ENCODE results near the gene TRIM68.

The TRIM68 gene, protein sequence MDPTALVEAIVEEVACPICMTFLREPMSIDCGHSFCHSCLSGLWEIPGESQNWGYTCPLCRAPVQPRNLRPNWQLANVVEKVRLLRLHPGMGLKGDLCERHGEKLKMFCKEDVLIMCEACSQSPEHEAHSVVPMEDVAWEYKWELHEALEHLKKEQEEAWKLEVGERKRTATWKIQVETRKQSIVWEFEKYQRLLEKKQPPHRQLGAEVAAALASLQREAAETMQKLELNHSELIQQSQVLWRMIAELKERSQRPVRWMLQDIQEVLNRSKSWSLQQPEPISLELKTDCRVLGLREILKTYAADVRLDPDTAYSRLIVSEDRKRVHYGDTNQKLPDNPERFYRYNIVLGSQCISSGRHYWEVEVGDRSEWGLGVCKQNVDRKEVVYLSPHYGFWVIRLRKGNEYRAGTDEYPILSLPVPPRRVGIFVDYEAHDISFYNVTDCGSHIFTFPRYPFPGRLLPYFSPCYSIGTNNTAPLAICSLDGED

DNA sequence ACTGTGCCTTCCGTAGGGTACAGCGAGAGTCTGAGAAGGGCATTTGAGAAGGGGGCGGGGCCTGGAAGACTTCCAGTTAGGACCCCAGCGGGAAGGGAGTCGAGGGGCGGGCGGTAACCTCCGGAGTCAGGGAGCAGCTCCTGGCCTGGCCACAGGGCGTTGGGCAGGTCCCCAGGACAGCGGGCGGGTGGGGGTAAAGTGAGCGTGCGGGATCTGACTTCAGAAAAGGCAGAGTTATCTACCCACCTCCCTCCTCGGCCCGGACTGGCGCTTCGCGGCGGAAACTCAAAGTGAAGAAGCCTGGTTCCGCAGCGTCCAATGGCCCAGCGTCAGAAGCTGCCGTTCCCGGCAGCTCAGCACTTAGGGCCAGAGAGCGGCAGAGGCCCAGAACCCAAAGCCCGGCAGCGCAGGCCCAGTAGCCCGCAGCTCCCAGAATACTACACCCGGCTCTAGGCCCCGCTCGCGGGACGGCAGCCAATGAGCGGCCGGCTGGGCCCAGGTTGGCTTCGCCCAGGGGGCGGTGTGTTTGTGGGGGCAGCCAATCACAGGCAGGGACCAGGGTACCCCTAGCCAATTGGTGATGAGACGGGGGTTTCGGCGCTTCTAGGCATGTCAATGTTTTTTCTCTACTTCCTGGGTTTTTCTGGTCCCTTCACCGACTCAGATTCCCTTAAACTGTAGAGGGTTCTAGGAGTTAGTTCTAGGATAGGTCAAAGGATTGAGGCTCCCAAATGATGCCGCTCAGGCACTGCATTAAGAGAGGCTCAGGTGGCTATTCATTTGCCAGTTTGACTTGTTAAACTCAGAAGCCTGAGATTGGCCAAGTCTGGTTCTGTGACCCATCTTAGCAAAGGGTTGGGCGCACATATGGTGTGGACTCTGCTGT lies at the start of gene TRIM68:
TSS of gene TRIM68 (minus strand) at position 451 of the 886 bp plus-strand sequence. CDS start 2,727 bp downstream, outside the sequence.
- peak; percentile 94 for DNase-seq

DNA sequence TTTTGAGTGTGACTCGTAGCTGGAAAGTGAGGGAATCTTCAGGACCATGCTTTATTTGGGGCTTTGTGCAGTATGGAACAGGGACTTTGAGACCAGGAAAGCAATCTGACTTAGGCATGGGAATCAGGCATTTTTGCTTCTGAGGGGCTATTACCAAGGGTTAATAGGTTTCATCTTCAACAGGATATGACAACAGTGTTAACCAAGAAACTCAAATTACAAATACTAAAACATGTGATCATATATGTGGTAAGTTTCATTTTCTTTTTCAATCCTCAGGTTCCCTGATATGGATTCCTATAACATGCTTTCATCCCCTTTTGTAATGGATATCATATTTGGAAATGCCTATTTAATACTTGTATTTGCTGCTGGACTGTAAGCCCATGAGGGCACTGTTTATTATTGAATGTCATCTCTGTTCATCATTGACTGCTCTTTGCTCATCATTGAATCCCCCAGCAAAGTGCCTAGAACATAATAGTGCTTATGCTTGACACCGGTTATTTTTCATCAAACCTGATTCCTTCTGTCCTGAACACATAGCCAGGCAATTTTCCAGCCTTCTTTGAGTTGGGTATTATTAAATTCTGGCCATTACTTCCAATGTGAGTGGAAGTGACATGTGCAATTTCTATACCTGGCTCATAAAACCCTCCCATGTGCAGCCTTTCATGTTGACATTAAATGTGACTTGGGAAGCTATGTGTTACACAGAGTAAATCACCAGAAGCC lies 46.8 kb upstream of the TRIM68 start:
- DNase-seq, result no peak

DNA sequence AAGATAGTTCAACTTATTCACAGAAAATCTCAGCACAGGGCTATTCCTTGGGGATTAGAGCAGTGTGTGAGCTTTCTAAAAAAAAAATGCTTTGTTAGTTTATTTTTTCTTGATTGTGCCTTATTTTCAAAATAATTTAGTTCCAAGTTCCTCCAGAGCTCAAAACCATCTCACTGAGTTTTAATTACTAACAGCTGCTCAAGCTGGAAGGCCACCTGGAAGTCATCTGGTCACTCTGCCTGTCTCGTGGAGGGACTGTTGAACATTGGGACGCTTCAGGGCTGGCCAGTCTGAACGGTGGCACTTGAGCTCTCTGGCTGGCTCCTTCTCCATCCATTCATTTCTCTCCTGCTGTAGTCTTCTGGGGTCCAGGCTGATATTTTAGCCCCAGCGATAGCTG lies 39.7 kb upstream of the TRIM68 start:
- DNase-seq, result no peak

DNA sequence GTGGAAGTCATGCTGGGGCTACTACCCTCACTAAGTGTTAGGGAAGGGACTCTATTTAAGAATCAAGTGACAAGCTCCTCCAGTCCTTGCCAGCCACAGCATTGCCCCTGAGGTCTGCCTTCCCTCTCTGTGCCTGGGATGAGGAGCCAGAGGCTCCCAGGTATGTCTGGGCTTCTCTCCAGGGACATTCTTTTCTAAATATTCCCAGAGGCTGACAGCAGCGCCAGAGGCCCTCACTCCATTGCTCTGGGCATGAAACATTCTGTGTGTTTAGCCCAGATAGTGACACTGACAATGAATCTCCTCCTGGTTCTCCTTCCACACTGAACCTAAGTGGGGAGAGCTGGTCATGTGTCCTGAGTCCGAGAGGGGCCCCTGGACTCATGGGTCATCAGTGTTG lies 37.9 kb upstream of the TRIM68 start:
- DNase-seq, result no peak

DNA sequence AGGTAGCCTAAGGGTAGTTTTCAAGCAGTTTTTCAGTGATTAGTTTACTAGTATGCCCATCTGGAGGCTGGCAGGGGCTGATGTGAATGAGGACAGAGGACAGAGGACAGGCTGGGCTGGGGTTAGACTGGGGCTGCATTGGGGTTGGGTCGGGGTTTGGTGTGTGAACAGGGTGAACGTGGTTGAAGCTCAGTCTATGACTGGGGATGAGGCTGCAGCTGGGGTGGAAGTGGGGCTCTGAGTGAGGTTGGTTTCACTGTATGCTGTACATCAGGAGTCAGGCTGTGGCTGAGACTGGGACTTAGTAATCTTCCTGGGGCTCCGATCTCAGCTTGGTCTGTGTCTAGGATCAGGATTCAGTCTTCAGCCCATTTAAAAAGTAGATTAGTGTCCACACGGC lies 36.2 kb upstream of the TRIM68 start:
- DNase-seq, result no peak

DNA sequence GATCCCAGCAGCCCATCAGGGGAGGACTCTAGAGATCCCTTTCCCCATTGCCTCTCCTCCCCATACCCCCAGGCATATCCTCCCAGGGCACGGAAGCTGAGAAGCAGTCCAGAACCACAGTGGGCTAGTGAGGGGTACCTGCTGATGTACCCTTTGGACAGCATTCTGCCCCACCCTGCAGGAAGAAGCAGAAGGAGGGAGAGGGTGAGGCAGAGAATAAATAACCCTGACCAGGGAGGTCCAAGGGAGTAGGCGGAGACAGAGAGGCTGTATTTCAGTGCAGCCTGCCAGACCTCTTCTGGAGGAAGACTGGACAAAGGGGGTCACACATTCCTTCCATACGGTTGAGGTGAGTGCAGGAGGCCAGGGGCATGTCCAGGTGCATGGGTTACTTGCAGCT lies 35.7 kb upstream of the TRIM68 start, which contains the start of gene OR51E1:
TSS of gene OR51E1 (plus strand) at position 301 of the 400 bp plus-strand sequence. CDS start 8,545 bp downstream, outside the sequence.
- no peak for DNase-seq

DNA sequence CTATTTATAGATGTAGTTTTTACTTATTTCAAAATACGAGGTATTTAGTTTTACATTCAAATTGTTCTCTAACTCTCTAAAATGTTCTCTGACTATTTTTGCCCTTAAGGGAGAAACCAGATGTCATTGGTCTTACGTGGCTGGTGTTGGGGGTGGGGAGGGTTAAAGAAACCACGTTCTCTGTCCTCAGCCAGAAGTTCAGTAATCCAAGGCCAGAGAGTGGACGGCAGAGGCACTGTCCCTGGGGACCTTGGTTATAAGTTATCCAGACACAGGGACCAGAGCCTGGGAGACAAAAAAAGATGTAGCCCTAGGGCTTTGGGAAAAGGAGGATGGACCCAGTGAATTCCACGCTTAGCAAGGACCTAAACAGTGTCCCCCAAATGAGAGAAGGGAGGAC lies 35.0 kb upstream of the TRIM68 start:
- no peak for DNase-seq

DNA sequence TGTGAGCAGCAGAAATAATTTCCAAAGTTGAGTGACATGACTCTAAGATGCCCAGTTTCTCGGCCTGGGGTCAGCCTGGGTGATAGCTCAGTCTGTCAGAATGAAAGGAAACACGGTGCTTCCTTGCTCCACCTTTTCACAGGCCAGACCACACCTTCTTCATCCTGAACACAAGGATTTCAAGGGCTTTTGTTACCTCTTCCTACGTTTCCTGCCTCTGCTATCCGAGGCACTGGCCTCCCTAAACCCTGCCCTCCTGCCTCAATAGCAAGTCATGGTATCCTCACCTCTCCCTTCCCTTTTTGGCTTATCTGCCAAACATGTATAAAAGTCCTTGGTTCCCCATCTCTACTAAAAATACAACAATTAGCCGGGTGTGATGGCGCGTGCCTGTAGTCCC lies 34.0 kb upstream of the TRIM68 start:
- DNase-seq, result no peak

DNA sequence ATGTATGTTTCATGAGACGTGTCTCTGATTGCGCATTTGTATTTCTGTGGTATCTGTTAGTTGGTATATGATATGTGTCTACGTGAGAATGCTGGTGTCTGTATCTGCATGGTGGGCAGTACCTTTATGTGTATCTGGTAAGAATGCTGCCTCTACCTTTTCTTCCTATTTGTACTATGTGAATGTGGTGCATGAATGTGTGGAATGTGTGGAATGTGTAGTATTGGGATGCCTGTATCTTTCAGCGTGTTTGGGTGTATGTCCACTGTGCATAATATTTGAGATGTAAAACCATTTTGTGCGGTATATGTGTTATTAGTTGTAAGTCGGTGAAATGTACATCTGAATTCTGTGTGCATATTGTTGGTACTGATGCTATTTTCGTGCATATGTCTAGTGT lies 33.5 kb upstream of the TRIM68 start:
- DNase-seq, result no peak

DNA sequence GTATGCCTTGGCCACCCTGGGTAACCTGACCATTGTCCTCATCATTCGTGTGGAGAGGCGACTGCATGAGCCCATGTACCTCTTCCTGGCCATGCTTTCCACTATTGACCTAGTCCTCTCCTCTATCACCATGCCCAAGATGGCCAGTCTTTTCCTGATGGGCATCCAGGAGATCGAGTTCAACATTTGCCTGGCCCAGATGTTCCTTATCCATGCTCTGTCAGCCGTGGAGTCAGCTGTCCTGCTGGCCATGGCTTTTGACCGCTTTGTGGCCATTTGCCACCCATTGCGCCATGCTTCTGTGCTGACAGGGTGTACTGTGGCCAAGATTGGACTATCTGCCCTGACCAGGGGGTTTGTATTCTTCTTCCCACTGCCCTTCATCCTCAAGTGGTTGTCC lies 31.9 kb upstream of the TRIM68 start:
- no peak for DNase-seq

DNA sequence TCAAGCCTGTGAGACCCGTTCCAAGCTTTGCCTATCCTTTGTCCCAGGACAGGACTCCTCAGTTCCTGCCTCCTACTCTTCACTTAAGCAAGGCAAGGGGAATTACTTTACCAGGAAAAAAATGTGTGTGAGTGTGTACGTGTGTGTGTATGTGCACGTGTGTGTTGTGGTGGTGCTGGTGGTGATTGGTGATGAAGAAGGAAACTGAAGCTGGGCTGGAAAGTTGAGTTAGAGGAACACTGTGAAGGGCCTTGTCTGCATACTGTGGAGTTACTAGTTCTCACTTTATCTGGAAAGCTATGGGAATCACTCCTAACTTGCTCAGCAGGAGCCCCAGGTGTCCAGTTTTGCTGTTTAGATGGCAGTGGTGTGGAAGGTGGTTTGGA lies 29.6 kb upstream of the TRIM68 start:
- no peak for DNase-seq

DNA sequence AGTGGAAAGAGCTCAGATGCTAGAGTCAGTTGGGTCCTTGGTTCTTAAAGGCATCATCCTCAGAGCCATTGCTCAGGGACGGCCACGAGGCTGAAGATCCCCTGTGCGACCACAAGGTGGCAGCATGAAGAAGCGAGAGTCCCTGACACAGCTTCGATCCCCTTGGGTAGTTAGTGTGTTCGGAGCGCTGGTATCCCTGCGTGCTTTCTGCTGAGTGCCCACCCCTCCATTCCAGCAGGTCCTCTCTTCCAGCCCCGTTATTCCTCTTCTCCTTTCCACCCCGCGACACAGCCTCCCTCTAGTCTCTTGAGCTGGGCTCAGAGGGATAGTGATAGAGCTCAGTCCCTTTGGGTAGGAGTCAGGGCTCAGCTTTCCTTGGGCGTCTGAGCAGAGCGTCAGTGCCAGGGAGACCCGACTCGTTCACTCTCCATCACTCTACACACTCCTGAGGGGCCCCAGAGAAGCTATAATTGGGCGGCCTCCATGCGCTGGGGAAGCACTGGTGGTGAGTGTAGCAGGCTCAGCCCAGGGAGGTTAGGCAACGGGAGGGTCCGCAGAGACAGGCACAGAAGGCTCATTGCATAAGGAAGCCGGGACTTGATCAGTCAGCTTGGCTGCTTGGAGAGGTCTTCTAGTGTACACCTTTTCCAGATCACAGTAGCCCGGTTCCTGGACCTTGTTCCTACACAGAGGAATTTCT lies 29.1 kb upstream of the TRIM68 start, which contains the start of gene OR51D1:
TSS of gene OR51D1 (plus strand) at position 516 of the 700 bp plus-strand sequence. CDS start 2,314 bp downstream, outside the sequence.
- peak; percentile 65 for DNase-seq

DNA sequence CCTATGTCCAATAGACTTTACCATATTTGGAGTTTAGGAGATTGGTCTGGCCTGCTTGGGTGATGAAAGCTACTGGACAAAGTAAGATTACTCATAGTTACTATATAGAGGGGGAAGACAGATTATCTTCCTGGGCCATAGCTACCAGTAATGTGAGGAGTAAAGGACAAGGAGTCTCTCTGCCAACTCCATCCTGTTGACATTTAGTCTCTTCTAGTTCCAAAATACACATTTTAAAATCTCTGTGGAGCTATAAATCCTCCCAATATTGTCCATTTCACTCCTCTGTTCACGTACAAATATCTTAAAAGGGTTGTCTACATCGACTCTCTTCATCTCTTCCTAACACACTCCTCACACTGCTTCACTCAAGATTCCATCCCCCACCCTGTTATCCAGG lies 28.1 kb upstream of the TRIM68 start:
- no peak for DNase-seq

DNA sequence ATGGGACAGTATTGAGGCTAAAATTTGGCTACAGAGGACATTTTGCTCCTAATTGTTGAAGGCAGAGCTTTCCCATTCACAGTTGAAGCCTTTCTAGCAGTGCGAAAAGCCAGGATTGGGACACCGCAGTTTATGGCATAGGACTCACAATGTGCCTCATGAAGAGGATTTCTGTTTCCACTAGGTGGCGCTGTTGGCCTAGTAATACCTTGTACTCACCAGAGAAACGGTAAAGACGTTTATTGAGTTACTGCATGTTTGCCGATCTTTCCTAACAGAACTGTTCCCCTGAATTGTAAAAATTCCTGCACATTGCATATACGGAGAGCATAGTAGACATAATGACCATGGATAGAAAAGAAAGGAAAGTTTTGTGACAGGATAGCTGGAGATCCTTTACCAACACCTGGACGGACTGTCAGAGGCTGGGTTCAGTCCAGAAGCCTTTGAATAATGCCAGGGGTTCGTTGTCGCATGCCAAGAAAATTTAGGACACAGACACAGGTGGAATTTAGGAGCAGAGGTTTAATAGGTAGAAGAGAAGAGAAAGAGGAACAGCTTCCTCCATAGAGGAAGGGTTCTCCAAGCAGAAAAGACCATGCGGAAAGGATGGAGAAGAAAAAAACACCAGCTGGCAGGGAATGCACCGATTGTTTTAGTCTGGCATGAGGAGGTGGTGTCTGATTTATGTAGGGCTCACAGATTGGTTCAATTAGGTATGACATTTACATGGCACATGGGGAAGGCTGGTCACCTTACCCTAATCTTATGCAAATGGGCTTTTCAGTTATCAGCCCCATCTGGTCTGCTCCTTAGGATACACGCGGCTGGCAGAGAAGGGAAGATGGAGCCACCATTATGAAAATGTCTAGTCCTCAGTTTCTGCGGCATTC lies 18.4 kb upstream of the TRIM68 start:
- DNase-seq, result peak; percentile 69

DNA sequence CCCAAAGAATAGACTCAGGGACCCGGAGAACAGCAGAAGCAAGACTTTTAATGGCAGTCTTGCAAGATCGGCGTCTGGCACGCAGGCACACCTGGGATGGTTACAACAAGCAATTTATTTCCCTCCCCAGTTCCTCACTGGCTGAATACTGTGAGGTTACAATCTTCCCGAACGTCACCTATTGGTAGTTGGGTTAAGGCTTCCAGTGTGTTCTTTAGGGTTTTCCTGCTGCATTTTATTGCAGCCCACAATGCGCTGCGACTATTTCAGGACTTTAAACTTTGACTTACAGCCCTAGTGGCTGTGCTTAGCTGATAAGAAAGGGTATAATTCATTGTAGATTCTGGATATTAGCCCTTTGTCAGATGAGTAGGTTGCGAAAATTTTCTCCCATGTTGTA lies 11.5 kb upstream of the TRIM68 start:
- DNase-seq, result no peak

DNA sequence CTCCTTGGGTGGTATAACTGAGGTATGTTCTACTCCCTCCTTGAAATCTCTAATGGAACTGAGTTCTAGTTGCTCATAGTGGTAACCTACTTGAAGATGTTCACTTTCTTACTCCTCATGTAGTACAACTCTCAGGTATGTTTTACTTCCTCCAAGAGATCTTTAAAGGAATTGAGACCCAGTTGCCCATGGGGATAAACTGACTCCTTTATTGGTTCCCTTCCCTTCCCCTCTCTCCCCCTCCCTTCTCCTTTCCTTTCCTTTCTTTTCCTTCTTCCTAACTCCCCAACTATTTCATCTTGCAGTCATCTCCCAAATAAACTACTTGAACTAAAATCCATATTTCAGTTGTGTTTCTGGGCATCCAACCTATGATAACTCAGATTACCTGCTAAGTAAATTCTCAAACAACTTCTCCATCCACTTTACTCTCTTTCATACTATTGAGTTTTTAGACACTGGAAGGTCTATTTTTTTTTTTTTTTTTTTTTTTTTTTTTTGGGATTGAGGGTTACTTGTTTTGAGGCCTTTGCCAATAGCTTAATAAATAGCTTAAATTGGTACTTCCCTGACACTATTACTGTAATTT lies 7.9 kb upstream of the TRIM68 start:
- DNase-seq, result no peak

DNA sequence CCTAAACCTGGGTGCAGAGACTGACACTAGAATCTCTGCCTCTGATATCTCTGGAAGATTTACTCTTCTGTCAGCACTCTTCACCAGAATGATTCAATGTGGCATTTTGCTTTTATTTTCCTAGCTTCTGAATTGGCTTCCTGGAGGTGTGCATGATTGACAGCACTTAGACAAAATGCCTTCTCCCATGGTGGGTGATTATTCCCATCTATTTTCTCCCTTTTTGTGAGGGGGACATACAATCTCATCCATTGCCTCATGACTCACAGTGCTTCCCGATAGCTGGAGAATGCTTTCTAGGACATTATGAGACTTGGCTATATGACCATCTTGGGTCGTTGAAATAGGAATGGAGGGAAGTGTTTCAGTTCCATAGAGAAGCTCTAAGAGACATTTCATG lies 4.0 kb upstream of the TRIM68 start:
- DNase-seq, result no peak

DNA sequence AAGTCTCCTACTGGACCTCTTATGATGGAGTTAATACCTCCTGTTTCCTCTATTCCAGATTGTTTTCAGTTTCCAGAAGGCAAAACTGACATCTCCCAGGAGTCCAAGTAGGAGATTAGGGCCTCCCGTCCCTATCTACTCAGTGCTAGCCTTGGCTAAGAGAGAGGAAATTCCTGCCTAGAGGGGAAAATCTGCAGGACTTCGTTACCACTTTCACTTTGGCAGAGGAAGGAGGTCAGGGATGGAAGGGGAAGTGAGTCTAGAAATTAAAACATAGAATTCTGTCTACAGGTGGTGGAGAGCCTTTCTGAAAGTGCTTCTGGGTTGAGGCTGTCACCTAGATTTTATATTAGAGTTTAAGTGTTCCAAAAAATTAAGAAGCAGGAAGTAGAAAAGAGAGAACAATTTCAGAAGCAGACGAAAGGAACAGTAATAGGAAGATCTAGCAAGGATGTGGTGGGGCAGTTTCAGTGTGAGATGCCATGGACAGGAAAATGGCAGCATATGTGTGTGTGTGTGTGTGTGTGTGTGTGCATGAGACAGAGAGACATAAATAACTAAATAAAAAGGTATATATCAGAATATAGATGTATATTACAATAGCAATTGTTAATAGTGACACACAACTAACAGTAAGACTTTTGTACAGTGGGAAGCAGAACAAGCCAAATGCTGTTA lies 2.4 kb upstream of the TRIM68 start:
- no peak for DNase-seq

DNA sequence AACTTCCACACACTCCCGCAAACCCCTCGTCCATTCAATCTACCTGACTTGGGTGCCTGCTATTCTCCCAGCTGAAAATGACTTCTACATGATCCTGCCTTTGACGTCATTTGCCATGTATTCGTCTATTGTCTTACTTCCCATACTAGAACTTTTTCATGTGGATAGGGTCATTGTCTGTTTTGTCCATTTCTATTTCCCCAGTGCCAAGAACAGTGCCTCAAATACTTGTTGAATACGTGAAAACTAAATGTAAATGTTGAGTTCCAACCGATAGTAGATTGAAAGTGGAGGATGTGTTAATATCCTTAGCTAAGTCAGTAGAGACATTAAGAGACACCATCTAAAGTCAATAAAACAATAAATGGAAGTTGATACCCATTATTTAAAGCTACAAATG lies 935 bp downstream of the TRIM68 start:
- DNase-seq, result no peak

All from NCI-H526 treated with DMSO at 0.1 percent for 48 hours (cell line).